ENCODE results near the gene SIK3.

- TF ChIP-seq REST (IDR thresholded peaks at IDR 0.05; ENCODE audit: unreplicated experiment) (no peak), CTCF (conservative IDR thresholded peaks at IDR 0.05; ENCODE audit: low read depth in 2 of 2) (no peak), ETS1 (IDR thresholded peaks at IDR 0.05) (no peak), EZH2phosphoT487 (IDR thresholded peaks at IDR 0.05; ENCODE audit: unreplicated experiment) (no peak), POLR2AphosphoS5 (IDR thresholded peaks at IDR 0.05; ENCODE audit: low read depth) (no peak), EZH2 (IDR thresholded peaks at IDR 0.05; ENCODE audit: low read depth, unreplicated experiment) (no peak), ZNF462 (CRISPR knock-in tag; IDR thresholded peaks at IDR 0.05) (no peak), CREB1 (CRISPR knock-in tag; IDR thresholded peaks at IDR 0.05; ENCODE audit: low read depth) (no peak)
These were observed 272.8 kb downstream of the SIK3 start for GRCh38 chr11:116825434-116825833.

Data from GM23338 (cell line).